Lung (tissue), 12 donors: ENCODE results near the gene SMG6. TPM values are rescaled to one million over a fixed set of nuclear protein-coding genes. Genes with fewer than 3 reads are reported as not detected.
A peak's percentile ranks its signal among the peaks of the same experiment; 100 is the strongest.

Source experiments
- ATAC-seq: fragments of 200-7000 bp; cut with Tn5 transposase; one replicate; pipeline ENCODE4 v1.9.1; 2020; ENCODE audit warnings: moderate number of reproducible peaks; ENCODE audit not compliant: insufficient read depth, low FRiP score
- DNase-seq, 3 donors: peaks; one replicate each; pipeline ENCODE4 v3.0.0-alpha.2; 2013 to 2017
- H3K27ac ChIP-seq, 2 donors: one replicate each; pipeline ENCODE4 v1.5.1; 2013; ENCODE audit warnings: mild to moderate bottlenecking in 2 of 2, moderate library complexity in 2 of 2, control low read depth in 1 of 2, inconsistent platforms in 1 of 2, low read depth in 1 of 2, low read length in 1 of 2
- H3K27me3 ChIP-seq, 3 donors: one replicate each; pipeline ENCODE4 v1.5.1; 2013; ENCODE audit warnings: low read length in 2 of 3; ENCODE audit not compliant: control insufficient read depth in 3 of 3, insufficient read depth in 3 of 3
- H3K36me3 ChIP-seq, 4 donors: one replicate each; pipeline ENCODE4 v1.5.1; 2013; ENCODE audit warnings: low read length in 4 of 4, mild to moderate bottlenecking in 1 of 4, moderate library complexity in 1 of 4; ENCODE audit not compliant: control insufficient read depth in 4 of 4, insufficient read depth in 4 of 4
- H3K4me1 ChIP-seq, 5 donors: one replicate each; pipeline ENCODE4 v1.5.1; 2013; ENCODE audit warnings: low read length in 5 of 5, mild to moderate bottlenecking in 2 of 5, moderate library complexity in 1 of 5; ENCODE audit not compliant: control insufficient read depth in 5 of 5, insufficient read depth in 5 of 5
- H3K4me3 ChIP-seq: one replicate; pipeline ENCODE4 v1.5.1; 2013; ENCODE audit warnings: mild to moderate bottlenecking, control low read depth, moderate library complexity
- H3K9ac ChIP-seq, 2 donors: one replicate each; pipeline ENCODE4 v1.5.1; 2013; ENCODE audit warnings: low read length in 2 of 2, control low read depth in 1 of 2; ENCODE audit not compliant: insufficient read depth in 1 of 2
- H3K9me3 ChIP-seq, 4 donors: one replicate each; pipeline ENCODE4 v1.5.1; 2013; ENCODE audit warnings: low read length in 3 of 4, mild to moderate bottlenecking in 1 of 4, moderate library complexity in 1 of 4; ENCODE audit not compliant: control insufficient read depth in 4 of 4, insufficient read depth in 3 of 4
- WGBS, 2 donors: extraction: QIAGEN DNeasy Blood & Tissue Kit; methylation state at CpG; one replicate each; pipeline ENCODE4 v1.1.7; 2013; 5-methylcytosine and 5-hydroxymethylcytosine counted together
- polyA plus RNA-seq, 2 donors: library from polyadenylated mRNA; stranded (reverse); fragments of 200-250 nt; gene quantifications; one replicate each; pipeline ENCODE4 v1.2.1, GENCODE V29; 2013
- total RNA-seq, 2 donors: library from RNA; depleted of rRNA in 1 of 2; stranded (reverse); fragments of >200 nt in 1 of 2; gene quantifications; one replicate each; pipeline ENCODE4 v1.2.1, GENCODE V29; 2014 to 2021
- TF ChIP-seq, protein P1 (sequence below): IDR thresholded peaks from 2 replicates; pipeline ENCODE4 v1.5.1; 2012; ENCODE audit warnings: mild to moderate bottlenecking; ENCODE audit errors: control extremely low read depth, extremely low read depth
- donor health status: control.
- donor health status: control.
- donor health status: Bipolar disorder and iron deficiency.
- donor health status: healthy.
- donor health status: DM: yes; HTN: yes; CAD: no.

The SMG6 gene
- total and polyA plus RNA-seq, 4 donors: 17.6 to 45.1 (median 28.9) TPM

DNA sequence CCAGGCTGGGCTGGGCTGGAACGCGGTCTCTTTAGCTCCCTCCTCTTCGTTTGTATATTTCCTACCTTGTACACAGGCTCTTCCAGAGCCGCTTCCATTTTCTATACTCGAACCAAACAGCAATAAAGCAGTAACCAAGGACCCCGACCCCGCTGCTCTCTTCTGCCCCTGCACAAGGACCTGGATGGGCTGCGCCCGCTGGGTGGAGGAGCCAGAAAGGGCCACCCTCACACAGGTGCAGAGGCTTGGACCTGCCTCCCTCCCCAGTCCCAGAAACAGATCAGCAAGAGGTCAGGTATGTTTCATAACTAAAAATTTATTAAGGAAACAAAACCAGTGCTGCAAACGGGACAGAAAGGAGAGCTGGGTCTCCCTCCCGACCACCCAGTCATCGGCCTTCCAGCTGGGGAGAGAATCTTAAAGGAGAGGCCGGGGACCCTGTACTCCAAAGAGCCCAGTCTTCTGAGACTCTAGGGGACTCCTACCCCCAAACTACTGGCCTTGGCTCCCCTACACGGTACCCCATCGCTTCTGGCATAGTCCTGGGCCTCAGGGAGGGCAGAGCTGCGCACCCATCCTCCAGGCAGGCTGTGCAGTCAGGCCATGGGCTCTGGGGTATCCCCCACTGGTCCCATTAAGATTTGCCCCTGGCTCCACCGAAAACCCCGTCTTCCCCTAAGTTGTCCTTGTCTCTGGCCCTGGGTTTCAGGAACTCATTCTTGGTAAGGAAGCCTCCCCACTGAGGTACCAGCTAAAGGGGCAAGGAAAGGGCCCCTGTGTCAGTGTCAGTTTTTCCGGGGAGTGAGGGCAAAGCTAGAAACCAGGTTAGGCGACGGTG is 243.8 kb downstream of the SMG6 start:
- TF ChIP-seq, protein P1, sequence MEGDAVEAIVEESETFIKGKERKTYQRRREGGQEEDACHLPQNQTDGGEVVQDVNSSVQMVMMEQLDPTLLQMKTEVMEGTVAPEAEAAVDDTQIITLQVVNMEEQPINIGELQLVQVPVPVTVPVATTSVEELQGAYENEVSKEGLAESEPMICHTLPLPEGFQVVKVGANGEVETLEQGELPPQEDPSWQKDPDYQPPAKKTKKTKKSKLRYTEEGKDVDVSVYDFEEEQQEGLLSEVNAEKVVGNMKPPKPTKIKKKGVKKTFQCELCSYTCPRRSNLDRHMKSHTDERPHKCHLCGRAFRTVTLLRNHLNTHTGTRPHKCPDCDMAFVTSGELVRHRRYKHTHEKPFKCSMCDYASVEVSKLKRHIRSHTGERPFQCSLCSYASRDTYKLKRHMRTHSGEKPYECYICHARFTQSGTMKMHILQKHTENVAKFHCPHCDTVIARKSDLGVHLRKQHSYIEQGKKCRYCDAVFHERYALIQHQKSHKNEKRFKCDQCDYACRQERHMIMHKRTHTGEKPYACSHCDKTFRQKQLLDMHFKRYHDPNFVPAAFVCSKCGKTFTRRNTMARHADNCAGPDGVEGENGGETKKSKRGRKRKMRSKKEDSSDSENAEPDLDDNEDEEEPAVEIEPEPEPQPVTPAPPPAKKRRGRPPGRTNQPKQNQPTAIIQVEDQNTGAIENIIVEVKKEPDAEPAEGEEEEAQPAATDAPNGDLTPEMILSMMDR: no peak
- Histone ChIP-seq H3K9ac (peak overlapping the region; percentile 11 to 58), H3K4me1 (peaks cover 0 to 62% (median 26%) of the 10 kb centered on the region in 5 donors), H3K36me3 (peaks cover 0 to 51% (median 24%) of the 10 kb centered on the region in 4 donors), H3K27ac (peak overlapping the region; percentile 62 to 76), H3K27me3 (peaks cover 0 to 3% (median 2%) of the 10 kb centered on the region in 3 donors), H3K4me3 (no peak overlapping the region), H3K9me3 (peaks cover 0 to 2% (median 0%) of the 10 kb centered on the region in 4 donors)
- 60 to 72% methylated on average over 21 of the region's 21 CpGs for WGBS, 2 donors
- no peak for ATAC-seq
- peak in 2 of 3 donors; percentile 10 to 15 for DNase-seq

DNA sequence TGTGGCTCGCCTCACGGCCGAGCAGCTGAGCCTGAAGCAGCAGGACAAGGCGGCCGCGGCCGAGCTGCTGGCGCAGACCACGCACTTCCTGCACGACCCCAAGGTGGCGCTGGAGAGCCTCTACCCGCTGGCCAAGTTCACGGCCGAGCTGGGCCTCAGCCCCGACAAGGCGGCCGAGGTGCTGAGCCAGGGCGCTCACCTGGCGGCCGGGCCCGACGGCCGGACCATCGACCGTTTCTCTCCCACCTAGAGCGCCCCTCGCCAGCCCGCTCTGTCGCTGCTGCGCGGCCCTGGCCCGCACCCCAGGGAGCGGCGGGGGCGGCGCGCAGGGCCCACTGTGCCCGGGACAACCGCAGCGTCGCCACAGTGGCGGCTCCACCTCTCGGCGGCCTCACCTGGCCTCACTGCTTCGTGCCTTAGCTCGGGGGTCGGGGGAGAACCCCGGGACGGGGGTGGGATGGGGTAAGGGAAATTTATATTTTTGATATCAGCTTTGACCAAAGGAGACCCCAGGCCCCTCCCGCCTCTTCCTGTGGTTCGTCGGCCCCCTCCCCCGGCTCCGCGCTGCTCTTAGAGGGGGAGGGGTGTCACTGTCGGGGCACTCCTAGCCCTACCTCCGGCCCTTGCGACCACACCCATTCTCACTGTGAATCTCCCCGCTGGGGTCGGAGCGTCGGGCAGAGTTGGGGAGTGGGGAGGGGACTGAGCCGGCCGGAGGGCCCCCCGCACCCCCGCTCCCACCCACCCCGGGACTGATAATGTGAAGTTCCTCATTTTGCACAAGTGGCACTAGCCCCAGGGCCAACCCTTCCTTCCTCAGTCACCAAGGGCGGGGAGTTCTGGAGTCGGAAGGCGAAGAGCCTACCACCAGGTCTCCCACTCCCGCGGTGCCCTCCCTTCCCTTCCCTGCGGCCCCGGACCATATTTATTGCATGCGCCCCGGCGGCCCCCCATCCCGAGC is 244.7 kb downstream of the SMG6 start:
- H3K4me3 ChIP-seq: no peak overlapping the region
- H3K4me1 ChIP-seq: peaks cover 0 to 66% (median 31%) of the 10 kb centered on the region in 5 donors
- peak overlapping the region; percentile 62 to 78 for H3K27ac ChIP-seq
- H3K9me3 ChIP-seq: peaks cover 0 to 2% (median 0%) of the 10 kb centered on the region in 4 donors
- TF ChIP-seq, protein P1: peak; percentile 58
- DNase-seq: peak; percentile 61 to 82 (median 76)
- WGBS, 2 donors: 9 to 25% methylated on average over 70 to 78 of the region's 78 CpGs
- peak overlapping the region; percentile 11 to 42 for H3K9ac ChIP-seq
- ATAC-seq: peak; percentile 48
- H3K36me3 ChIP-seq: peaks cover 0 to 46% (median 21%) of the 10 kb centered on the region in 4 donors
- H3K27me3 ChIP-seq: peaks cover 0 to 5% (median 2%) of the 10 kb centered on the region in 3 donors

DNA sequence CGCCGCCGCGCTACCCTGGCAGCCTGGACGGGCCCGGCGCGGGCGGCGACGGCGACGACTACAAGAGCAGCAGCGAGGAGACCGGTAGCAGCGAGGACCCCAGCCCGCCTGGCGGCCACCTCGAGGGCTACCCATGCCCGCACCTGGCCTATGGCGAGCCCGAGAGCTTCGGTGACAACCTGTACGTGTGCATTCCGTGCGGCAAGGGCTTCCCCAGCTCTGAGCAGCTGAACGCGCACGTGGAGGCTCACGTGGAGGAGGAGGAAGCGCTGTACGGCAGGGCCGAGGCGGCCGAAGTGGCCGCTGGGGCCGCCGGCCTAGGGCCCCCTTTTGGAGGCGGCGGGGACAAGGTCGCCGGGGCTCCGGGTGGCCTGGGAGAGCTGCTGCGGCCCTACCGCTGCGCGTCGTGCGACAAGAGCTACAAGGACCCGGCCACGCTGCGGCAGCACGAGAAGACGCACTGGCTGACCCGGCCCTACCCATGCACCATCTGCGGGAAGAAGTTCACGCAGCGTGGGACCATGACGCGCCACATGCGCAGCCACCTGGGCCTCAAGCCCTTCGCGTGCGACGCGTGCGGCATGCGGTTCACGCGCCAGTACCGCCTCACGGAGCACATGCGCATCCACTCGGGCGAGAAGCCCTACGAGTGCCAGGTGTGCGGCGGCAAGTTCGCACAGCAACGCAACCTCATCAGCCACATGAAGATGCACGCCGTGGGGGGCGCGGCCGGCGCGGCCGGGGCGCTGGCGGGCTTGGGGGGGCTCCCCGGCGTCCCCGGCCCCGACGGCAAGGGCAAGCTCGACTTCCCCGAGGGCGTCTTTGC is 245.6 kb downstream of the SMG6 start:
- Histone ChIP-seq H3K4me3 (no peak overlapping the region), H3K4me1 (peaks cover 0 to 59% (median 31%) of the 10 kb centered on the region in 5 donors), H3K27ac (peak overlapping the region; percentile 78 to 83), H3K36me3 (peaks cover 0 to 45% (median 18%) of the 10 kb centered on the region in 4 donors), H3K9me3 (peaks cover 0 to 2% (median 0%) of the 10 kb centered on the region in 4 donors), H3K9ac (peak overlapping the region in 1 of 2 donors; percentile 42), H3K27me3 (peaks cover 0 to 5% (median 2%) of the 10 kb centered on the region in 3 donors)
- DNase-seq (peak; percentile 49 to 54 (median 53)), ATAC-seq (no peak)
- TF ChIP-seq, protein P1: no peak
- WGBS, 2 donors: 42 to 48% methylated on average over 89 to 98 of the region's 98 CpGs
